CD4-positive, alpha-beta T cell treated with Interleukin-15 for 1 hour (primary cell): ENCODE data around the gene PROS1.
"Not testable (repeated sequence)": the region's sequence is repeated elsewhere in the genome, so short reads cannot be mapped to it uniquely, and the experiment has no call there.

ENCODE experiments used
- DNase-seq: peaks from one replicate; pipeline ENCODE4 v3.0.0-alpha.2; 2020

The PROS1 gene

GRCh38 chr3:93969443-93969842 is 4.3 kb downstream of the PROS1 start:
- no peak for DNase-seq

- not testable (repeated sequence) for DNase-seq
These were observed 8.6 kb downstream of the PROS1 start for GRCh38 chr3:93965106-93965505.

- no peak for DNase-seq
These were observed 10.9 kb downstream of the PROS1 start for GRCh38 chr3:93962798-93963197.

GRCh38 chr3:93961489-93961888 is 12.2 kb downstream of the PROS1 start:
- DNase-seq, result no peak

GRCh38 chr3:93961026-93961425 is 12.7 kb downstream of the PROS1 start:
- no peak for DNase-seq

DNA sequence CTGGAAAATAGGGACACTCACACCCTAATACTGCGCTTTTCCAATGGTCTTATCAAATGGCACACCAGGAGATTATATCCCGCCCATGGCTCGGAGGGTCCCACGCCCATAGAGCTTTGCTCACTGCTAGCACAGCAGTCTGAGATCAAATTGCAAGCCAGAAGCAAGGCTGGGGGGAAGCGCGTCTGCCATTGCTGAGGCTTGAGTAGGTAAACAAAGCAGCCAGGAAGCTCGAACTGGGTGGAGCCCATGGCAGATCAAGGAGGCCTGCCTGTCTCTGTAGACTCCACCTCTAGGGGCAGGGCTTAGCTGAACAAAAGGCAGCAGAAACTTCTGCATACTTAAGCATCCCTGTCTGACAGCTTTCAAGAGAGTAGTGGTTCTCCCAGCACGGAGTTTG is 23.7 kb downstream of the PROS1 start:
- DNase-seq, result not testable (repeated sequence)

DNA sequence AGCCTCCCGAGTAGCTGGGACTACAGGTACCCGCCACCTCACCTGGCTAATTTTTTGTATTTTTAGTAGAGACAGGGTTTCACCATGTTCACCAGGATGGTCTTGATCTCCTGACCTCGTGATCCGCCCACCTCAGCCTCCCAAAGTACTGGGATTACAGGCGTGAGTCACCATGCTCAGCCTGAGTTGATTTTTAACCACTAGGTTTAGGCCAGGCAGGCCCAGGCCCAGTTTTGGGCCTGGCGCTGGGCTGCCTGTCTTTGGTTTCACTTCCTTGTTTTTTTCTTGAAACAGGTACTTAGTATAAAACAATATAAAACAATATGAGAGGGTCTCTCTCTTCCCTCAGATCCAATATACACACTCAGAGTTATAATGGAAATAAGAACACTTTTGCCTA is 36.2 kb downstream of the PROS1 start:
- not testable (repeated sequence) for DNase-seq

- DNase-seq, result no peak
These were observed 37.1 kb downstream of the PROS1 start for GRCh38 chr3:93936549-93936948.

- DNase-seq, result no peak
These were observed 39.2 kb downstream of the PROS1 start for GRCh38 chr3:93934366-93935046.

DNA sequence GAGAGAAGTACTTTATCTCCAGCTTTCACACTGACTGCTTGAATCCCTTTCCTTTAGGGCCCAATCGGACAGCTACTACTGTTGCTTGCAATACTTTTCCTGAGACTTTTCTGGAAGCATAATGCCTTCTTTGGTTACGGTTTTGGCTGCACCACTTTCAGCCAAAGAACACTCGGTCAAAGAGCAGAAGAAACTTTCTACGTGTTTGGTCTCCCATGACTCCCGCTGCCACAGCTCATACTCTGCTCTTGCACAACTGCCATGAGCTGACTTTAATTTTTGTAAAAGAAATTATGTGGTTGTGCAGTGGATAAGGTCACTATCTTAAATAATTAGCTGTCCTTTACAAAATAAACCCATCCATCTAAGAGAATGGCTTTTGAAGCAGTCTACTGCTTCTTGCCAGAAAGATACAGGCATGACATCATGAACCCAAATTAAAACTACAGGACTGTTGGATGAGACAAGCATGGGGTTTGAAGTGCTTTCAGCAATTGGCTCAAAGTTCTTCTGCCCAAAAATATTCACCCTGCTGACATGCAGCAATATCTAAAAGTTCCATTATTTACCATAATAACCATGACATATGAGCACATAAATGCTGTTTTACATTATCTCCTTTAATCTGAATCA is 42.0 kb downstream of the PROS1 start:
- DNase-seq, result no peak

GRCh38 chr3:93930041-93930440 is 43.7 kb downstream of the PROS1 start:
- DNase-seq, result no peak

GRCh38 chr3:93926789-93927188 is 46.9 kb downstream of the PROS1 start:
- DNase-seq, result no peak

DNA sequence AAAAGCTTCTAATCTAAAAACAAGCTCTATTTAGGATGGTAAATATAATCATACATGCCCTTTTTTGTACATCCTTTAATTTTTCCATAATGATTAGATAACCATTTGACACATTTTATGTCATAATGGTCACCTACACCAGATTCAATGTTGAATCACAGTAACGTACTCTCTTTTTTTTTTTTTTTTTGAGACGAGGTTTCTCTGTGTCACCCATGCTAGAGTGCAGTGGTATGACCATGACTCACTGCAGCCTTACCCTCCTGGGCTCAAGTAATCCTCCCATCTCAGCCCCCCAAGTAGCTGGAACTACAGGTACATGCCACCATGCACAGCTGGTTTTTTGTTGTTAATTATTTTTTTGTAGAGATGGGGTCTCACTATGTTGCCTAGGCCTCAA is 49.2 kb downstream of the PROS1 start:
- no peak for DNase-seq

DNA sequence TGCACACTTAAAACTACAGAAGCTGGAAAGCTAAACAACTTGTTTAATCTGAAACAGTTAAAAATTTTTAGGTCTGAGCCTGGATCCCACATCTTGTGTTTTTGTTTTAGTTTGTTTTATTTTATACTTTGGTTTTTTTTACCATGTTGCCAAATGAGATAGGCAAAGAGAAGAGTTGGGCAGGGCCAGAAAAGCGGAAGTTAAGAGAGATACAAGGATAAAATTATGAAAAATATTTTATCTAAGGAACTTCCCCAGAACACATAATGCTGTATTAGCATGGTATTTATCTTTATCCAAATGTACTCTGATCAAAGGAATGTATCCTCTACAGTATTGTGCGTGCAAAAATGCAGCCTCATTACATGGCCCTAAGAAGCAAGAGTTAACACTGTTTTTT is 50.7 kb downstream of the PROS1 start:
- DNase-seq, result no peak

- DNase-seq, result not testable (repeated sequence)
These were observed 56.1 kb downstream of the PROS1 start for GRCh38 chr3:93917546-93918029.

GRCh38 chr3:93913623-93914022 is 60.1 kb downstream of the PROS1 start:
- not testable (repeated sequence) for DNase-seq

- DNase-seq, result no peak
These were observed 62.5 kb downstream of the PROS1 start for GRCh38 chr3:93911206-93911605.

- DNase-seq, result no peak
These were observed 63.6 kb downstream of the PROS1 start for GRCh38 chr3:93910097-93910496.

GRCh38 chr3:93907132-93907531 is 66.6 kb downstream of the PROS1 start:
- no peak for DNase-seq

DNA sequence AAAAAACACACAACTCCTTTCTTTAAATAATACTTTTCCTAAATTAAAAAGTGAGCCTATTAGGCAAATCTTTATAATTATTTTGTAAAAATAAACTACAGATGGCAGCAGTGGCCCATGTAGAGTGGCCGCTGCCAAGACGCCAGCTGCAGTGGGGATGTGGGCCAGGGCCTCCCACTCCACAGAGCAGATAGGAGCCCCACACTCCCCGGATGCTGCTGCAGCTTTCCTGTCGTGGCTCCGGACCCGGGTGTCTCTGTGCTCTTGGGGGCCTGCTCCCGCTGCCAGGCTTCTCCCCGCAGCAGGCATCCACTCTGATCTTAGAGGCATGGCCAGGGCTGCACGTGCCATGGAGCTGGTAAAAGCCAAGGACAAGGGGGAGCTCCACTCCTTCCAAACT is 67.5 kb downstream of the PROS1 start:
- DNase-seq, result no peak

- DNase-seq, result no peak
These were observed 69.1 kb downstream of the PROS1 start for GRCh38 chr3:93904568-93904967.

DNA sequence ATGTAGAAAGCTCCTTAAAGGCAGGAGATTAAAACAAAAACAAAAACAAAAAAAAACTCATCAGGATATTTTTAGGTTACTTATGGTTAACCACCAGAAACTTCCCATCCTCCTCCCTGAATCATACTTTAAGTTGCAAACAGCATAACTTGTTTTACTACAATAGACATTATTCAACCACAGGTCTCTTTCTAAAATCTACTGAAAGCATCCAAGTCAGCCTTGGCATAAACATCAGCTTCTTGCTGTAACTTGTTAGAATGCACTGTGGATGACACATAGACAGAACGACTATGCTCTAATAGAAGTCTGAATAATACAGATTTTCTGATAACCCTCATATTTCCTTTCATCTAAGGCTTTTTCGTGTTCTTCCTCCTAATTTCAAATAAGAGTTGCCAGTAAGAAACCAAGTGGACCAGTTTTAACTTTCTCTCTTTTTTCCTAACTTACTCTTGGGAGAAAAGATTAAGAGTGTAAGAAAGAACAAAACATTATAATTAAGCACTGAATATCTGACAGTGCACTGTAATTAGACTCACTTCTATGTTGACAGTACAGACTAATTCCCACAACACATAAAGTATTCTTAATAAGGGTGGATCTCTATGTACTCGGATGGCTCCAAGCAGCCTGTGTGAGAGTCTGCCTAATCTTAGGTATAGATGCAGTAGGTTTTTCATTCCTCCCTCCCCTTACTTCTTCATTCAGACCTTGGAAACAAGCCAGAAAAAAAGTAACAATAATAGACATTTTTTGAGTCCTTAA is 95.3 kb downstream of the PROS1 start:
- not testable (repeated sequence) for DNase-seq

DNA sequence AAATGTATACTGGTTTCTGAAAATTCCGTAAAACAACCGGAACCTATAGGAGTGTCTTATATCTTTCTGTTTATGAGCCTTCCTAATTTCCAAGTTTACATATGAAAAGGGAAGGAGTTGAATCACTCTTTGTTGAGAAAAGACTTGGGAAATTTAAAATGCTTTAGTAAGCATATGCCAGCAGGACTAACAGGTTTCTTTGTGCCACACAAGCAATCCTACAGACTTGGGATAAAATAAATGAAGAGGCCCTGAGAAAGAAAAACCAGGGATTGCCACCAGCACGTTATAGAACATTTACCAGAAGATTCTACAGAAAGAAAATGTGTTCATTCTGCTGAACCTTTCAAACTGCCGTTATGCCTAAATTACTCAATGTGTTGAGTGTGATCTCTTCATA is 96.3 kb downstream of the PROS1 start:
- DNase-seq, result not testable (repeated sequence)

DNA sequence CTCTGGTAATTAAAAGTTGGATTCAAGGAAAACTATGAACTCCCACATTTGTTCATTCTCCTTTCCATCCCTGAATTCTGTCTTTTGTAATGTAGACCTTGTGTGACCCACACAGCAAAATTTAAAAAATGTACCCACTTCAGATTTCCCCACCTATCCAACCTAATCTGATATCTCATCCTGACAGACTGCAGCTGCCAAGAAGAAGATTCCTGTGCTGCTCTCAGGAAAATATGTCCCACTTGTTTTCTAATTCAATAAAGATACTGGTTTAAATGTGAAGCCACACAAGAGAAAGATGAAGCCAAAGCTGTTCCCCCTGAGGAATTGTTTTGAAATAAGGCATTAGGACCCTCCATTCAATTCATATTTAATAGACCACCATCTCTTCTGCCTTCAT is 100.3 kb downstream of the PROS1 start:
- DNase-seq, result not testable (repeated sequence)
